SK-N-SH treated with all-trans-retinoic acid at 6 μM for 48 hours (cell line): ENCODE data around the gene NFIB.

Experiments
- ATAC-seq: fragments of 200-7000 bp; cut with Tn5 transposase; 3 replicates; pipeline ENCODE4 v1.9.1; 2020; ENCODE audit warnings: mild to moderate bottlenecking, moderate library complexity
- ARNTL ChIP-seq: fragments of 450-650 bp; formaldehyde crosslinking; IDR thresholded peaks from 2 replicates; pipeline ENCODE4 v1.5.0; 2020; ENCODE audit warnings: low read depth, mild to moderate bottlenecking, moderate library complexity, borderline replicate concordance
- BACH2 ChIP-seq: fragments of 250-450 bp; sonication (Bioruptor Pico); IDR thresholded peaks from 2 replicates; pipeline ENCODE4 v1.9.0; 2021; ENCODE audit warnings: mild to moderate bottlenecking, borderline replicate concordance
- CSDC2 ChIP-seq: fragments of 250-450 bp; sonication (Bioruptor Pico); IDR thresholded peaks from 2 replicates; pipeline ENCODE4 v1.5.0; 2020; ENCODE audit warnings: mild to moderate bottlenecking, moderate library complexity
- ESRRG ChIP-seq: fragments of 250-450 bp; sonication (Bioruptor Pico); IDR thresholded peaks from 2 replicates; pipeline ENCODE4 v1.6.1; 2021; ENCODE audit warnings: mild to moderate bottlenecking
- GLIS3 ChIP-seq: fragments of 250-450 bp; sonication (Bioruptor Pico); IDR thresholded peaks from 2 replicates; pipeline ENCODE4 v1.5.0; 2020; ENCODE audit warnings: mild to moderate bottlenecking, moderate library complexity
- ISL1 ChIP-seq: fragments of 250-450 bp; sonication (Bioruptor Pico); IDR thresholded peaks from 2 replicates; pipeline ENCODE4 v2.1.2; 2022; ENCODE audit warnings: mild to moderate bottlenecking, moderate library complexity
- OSR1 ChIP-seq: fragments of 250-450 bp; sonication (Bioruptor Pico); IDR thresholded peaks from 2 replicates; pipeline ENCODE4 v1.8.0; 2022; ENCODE audit warnings: moderate library complexity, mild to moderate bottlenecking, inconsistent platforms
- PPARA ChIP-seq: fragments of 250-450 bp; sonication (Bioruptor Pico); IDR thresholded peaks from 2 replicates; pipeline ENCODE4 v1.5.0; 2020; ENCODE audit warnings: mild to moderate bottlenecking, borderline replicate concordance
- RARB ChIP-seq: fragments of 250-450 bp; sonication (Bioruptor Pico); IDR thresholded peaks from 2 replicates; pipeline ENCODE4 v1.8.0; 2021; ENCODE audit warnings: mild to moderate bottlenecking, moderate library complexity
- SNAI2 ChIP-seq: fragments of 250-450 bp; sonication (Bioruptor Pico); IDR thresholded peaks from 2 replicates; pipeline ENCODE4 v1.5.0; 2020; ENCODE audit warnings: mild to moderate bottlenecking, moderate library complexity
- TCF4 ChIP-seq: fragments of 250-450 bp; sonication (Bioruptor Pico); IDR thresholded peaks from 2 replicates; pipeline ENCODE4 v1.8.0; 2021; ENCODE audit warnings: mild to moderate bottlenecking, moderate library complexity, borderline replicate concordance
- TOX ChIP-seq: fragments of 250-450 bp; sonication (Bioruptor Pico); IDR thresholded peaks from 2 replicates; pipeline ENCODE4 v1.8.0; 2021; ENCODE audit warnings: mild to moderate bottlenecking, moderate library complexity, borderline replicate concordance
- ZC3H10 ChIP-seq: fragments of 250-450 bp; sonication (Bioruptor Pico); IDR thresholded peaks from 2 replicates; pipeline ENCODE4 v1.5.1; 2021; ENCODE audit warnings: mild to moderate bottlenecking, moderate library complexity
- ZFP3 ChIP-seq: fragments of 250-450 bp; sonication (Bioruptor Pico); IDR thresholded peaks from 2 replicates; pipeline ENCODE4 v1.5.0; 2020; ENCODE audit warnings: mild to moderate bottlenecking, moderate library complexity
- ZFP30 ChIP-seq: fragments of 450-650 bp; formaldehyde crosslinking; IDR thresholded peaks from 2 replicates; pipeline ENCODE4 v1.5.0; 2022; ENCODE audit warnings: mild to moderate bottlenecking, moderate library complexity
- ZNF565 ChIP-seq: fragments of 450-650 bp; formaldehyde crosslinking; conservative IDR thresholded peaks from 2 replicates; pipeline ENCODE4 v1.5.0; 2020; ENCODE audit warnings: low read depth, mild to moderate bottlenecking, moderate library complexity
- ZNF70 ChIP-seq: fragments of 450-650 bp; formaldehyde crosslinking; IDR thresholded peaks from 2 replicates; pipeline ENCODE4 v1.5.0; 2020; ENCODE audit warnings: mild to moderate bottlenecking, moderate library complexity
- ZNF8 ChIP-seq: fragments of 450-650 bp; formaldehyde crosslinking; IDR thresholded peaks from 2 replicates; pipeline ENCODE4 v1.5.0; 2020; ENCODE audit warnings: mild to moderate bottlenecking, moderate library complexity
- TF ChIP-seq, protein P1 (sequence below): fragments of 250-450 bp; sonication (Bioruptor Pico); IDR thresholded peaks from 2 replicates; pipeline ENCODE4 v1.5.0; 2020; ENCODE audit warnings: mild to moderate bottlenecking, moderate library complexity
- TF ChIP-seq, protein P2 (sequence below): fragments of 250-450 bp; sonication (Bioruptor Pico); IDR thresholded peaks from 2 replicates; pipeline ENCODE4 v1.8.0; 2021; ENCODE audit warnings: low read depth, mild to moderate bottlenecking, moderate library complexity, borderline replicate concordance
- TF ChIP-seq, protein P3 (sequence below): fragments of 250-450 bp; sonication (Bioruptor Pico); IDR thresholded peaks from 2 replicates; pipeline ENCODE4 v1.5.1; 2020; ENCODE audit warnings: low read depth, mild to moderate bottlenecking, moderate library complexity
- TF ChIP-seq, protein P4 (sequence below): fragments of 250-450 bp; sonication (Bioruptor Pico); IDR thresholded peaks from 2 replicates; pipeline ENCODE4 v1.5.1; 2021; ENCODE audit warnings: mild to moderate bottlenecking, moderate library complexity
- TF ChIP-seq, protein P5 (sequence below): fragments of 250-450 bp; sonication (Bioruptor Pico); IDR thresholded peaks from 2 replicates; pipeline ENCODE4 v1.8.0; 2020; ENCODE audit warnings: mild to moderate bottlenecking, moderate library complexity, borderline replicate concordance

NFIB gene

DNA sequence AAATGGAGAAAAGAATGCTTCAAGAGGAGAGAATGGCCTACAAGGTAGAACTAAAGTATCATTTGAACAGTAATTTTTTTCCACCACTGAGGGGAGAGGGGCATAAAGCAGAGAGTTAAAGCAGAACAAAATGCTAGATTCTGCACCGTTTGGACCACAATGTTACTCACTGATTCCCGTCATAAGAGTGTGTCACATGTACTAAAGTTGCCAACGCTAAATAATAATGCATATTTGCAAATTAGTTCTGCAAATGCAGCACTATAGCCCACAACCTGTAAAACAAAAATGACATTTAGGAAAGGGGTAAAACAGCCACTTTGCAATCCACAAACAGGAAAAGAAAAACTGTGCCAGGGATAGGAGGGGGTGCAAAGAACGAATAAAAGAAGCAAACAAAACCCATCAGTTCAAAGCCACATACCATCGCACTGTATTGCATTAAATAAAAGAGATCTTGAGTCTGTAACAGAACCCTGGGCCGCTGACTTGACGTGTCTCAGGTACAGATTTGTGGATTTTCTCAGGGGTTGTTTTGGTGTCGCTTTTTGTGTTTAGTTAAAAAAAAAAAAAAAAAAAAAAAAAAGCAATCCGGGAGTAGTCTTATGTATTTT is 7.7 kb upstream of the NFIB start (continued):
- TF ChIP-seq, protein P1, sequence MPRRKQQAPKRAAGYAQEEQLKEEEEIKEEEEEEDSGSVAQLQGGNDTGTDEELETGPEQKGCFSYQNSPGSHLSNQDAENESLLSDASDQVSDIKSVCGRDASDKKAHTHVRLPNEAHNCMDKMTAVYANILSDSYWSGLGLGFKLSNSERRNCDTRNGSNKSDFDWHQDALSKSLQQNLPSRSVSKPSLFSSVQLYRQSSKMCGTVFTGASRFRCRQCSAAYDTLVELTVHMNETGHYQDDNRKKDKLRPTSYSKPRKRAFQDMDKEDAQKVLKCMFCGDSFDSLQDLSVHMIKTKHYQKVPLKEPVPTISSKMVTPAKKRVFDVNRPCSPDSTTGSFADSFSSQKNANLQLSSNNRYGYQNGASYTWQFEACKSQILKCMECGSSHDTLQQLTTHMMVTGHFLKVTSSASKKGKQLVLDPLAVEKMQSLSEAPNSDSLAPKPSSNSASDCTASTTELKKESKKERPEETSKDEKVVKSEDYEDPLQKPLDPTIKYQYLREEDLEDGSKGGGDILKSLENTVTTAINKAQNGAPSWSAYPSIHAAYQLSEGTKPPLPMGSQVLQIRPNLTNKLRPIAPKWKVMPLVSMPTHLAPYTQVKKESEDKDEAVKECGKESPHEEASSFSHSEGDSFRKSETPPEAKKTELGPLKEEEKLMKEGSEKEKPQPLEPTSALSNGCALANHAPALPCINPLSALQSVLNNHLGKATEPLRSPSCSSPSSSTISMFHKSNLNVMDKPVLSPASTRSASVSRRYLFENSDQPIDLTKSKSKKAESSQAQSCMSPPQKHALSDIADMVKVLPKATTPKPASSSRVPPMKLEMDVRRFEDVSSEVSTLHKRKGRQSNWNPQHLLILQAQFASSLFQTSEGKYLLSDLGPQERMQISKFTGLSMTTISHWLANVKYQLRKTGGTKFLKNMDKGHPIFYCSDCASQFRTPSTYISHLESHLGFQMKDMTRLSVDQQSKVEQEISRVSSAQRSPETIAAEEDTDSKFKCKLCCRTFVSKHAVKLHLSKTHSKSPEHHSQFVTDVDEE (CRISPR knock-in tag): no peak
- no peak for TF ChIP-seq OSR1

DNA sequence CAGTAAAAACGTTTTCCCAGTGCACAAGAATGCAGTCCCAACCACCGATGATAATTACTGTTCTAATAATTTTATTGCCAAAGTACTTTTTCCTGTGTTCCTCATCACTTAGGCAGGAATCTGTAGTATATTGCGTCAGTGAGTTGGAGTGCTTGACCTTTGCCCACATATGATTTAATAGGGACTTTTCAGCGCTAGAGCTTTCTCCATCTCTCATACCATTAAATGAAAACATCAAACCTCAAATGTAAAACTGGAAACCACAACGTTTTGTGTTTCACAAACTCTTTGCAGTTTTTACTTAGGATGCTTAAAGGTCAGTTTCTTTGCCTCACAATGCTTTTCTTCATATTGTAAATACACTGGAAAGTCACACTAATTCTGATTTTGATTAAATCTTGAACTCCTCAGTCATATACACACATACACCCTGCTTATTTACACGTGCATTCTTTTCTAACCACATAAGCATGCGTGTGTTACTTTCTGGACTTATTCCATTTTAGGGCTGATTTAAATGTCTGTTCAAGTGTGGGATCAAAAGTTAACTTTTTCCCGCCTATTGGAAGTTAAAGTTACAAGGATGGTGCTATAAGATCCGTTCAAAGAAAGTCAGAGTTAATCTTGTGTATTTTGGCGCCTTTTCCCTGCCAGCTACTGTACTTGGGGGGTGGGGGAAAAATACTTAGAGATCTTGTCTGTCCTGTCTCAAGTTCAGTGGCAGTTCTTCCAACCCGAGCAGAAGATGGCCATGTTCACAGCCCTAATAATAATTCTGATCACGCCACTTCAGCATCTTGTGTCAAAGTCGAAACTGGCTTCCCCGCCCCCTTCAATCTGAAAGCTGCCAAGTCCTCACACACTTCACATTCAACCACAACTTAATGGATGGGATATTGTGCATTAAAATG is 6.6 kb upstream of the NFIB start:
- TF ChIP-seq, protein P2, sequence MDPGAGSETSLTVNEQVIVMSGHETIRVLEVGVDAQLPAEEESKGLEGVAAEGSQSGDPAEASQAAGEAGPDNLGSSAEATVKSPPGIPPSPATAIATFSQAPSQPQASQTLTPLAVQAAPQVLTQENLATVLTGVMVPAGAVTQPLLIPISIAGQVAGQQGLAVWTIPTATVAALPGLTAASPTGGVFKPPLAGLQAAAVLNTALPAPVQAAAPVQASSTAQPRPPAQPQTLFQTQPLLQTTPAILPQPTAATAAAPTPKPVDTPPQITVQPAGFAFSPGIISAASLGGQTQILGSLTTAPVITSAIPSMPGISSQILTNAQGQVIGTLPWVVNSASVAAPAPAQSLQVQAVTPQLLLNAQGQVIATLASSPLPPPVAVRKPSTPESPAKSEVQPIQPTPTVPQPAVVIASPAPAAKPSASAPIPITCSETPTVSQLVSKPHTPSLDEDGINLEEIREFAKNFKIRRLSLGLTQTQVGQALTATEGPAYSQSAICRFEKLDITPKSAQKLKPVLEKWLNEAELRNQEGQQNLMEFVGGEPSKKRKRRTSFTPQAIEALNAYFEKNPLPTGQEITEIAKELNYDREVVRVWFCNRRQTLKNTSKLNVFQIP (CRISPR knock-in tag): 0 out of 2 replicates have a peak, but pooled peaks have one; percentile 65
- peak; percentile 94 for TF ChIP-seq ISL1 (CRISPR knock-in tag)
- TF ChIP-seq ESRRG: no peak
- no peak for TF ChIP-seq ARNTL
- no peak for TF ChIP-seq OSR1
- TF ChIP-seq, protein P1 (CRISPR knock-in tag): no peak
- TF ChIP-seq TCF4 (CRISPR knock-in tag): no peak
- no peak for TF ChIP-seq RARB
- no peak for TF ChIP-seq BACH2
- TF ChIP-seq CSDC2 (CRISPR knock-in tag): no peak
- peak; percentile 85; the same call in 1 of the 2 replicates for TF ChIP-seq ZC3H10
- TF ChIP-seq GLIS3 (CRISPR knock-in tag): peak; percentile 23; the same call in 1 of the 2 replicates
- TF ChIP-seq ZNF70 (CRISPR knock-in tag): no peak
- TF ChIP-seq, protein P3, sequence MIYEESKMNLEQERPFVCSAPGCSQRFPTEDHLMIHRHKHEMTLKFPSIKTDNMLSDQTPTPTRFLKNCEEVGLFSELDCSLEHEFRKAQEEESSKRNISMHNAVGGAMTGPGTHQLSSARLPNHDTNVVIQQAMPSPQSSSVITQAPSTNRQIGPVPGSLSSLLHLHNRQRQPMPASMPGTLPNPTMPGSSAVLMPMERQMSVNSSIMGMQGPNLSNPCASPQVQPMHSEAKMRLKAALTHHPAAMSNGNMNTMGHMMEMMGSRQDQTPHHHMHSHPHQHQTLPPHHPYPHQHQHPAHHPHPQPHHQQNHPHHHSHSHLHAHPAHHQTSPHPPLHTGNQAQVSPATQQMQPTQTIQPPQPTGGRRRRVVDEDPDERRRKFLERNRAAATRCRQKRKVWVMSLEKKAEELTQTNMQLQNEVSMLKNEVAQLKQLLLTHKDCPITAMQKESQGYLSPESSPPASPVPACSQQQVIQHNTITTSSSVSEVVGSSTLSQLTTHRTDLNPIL (CRISPR knock-in tag): peak; percentile 79
- TF ChIP-seq ZFP3: 0 out of 2 replicates have a peak, but pooled peaks have one; percentile 57
- no peak for TF ChIP-seq SNAI2 (CRISPR knock-in tag)
- TF ChIP-seq ZFP30 (CRISPR knock-in tag): no peak
- TF ChIP-seq ZNF565: no peak
- TF ChIP-seq, protein P4, sequence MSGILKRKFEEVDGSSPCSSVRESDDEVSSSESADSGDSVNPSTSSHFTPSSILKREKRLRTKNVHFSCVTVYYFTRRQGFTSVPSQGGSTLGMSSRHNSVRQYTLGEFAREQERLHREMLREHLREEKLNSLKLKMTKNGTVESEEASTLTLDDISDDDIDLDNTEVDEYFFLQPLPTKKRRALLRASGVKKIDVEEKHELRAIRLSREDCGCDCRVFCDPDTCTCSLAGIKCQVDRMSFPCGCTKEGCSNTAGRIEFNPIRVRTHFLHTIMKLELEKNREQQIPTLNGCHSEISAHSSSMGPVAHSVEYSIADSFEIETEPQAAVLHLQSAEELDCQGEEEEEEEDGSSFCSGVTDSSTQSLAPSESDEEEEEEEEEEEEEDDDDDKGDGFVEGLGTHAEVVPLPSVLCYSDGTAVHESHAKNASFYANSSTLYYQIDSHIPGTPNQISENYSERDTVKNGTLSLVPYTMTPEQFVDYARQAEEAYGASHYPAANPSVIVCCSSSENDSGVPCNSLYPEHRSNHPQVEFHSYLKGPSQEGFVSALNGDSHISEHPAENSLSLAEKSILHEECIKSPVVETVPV (CRISPR knock-in tag): no peak; the same call in 1 of the 2 replicates
- TF ChIP-seq, protein P5, sequence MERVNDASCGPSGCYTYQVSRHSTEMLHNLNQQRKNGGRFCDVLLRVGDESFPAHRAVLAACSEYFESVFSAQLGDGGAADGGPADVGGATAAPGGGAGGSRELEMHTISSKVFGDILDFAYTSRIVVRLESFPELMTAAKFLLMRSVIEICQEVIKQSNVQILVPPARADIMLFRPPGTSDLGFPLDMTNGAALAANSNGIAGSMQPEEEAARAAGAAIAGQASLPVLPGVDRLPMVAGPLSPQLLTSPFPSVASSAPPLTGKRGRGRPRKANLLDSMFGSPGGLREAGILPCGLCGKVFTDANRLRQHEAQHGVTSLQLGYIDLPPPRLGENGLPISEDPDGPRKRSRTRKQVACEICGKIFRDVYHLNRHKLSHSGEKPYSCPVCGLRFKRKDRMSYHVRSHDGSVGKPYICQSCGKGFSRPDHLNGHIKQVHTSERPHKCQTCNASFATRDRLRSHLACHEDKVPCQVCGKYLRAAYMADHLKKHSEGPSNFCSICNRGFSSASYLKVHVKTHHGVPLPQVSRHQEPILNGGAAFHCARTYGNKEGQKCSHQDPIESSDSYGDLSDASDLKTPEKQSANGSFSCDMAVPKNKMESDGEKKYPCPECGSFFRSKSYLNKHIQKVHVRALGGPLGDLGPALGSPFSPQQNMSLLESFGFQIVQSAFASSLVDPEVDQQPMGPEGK (CRISPR knock-in tag): peak; percentile 52
- TF ChIP-seq PPARA: no peak
- no peak for TF ChIP-seq ZNF8 (CRISPR knock-in tag)
- peak; percentile 86; the same call in 1 of the 2 replicates for TF ChIP-seq TOX (CRISPR knock-in tag)
- ATAC-seq: 0 out of 3 replicates have a peak, but pooled peaks have one; percentile 0
